ENCODE measurements around the gene CORO1C.

The CORO1C gene

DNA sequence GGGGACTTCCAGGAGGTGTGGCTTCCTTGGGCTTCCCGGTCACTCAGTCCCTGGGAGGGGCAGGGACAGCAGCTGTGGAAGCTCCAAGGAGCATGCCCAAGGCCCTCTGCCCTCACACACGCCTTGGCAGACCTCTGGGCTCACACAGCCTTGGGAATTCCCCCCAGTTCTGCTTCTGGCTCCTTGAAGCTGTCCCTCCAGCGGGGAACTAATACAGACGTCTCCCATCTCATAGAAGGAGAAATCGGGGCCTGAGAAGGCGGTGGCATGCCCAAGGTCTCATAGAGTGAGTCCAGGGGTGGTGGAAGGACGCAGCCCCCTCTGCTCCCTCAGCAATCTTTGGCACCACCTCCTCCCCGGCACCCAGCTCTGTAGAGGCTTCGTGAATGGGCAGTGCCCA is 117.8 kb downstream of the CORO1C start:
- TF ChIP-seq GATA2 (IDR thresholded peaks at IDR 0.05; ENCODE audit: low read depth, low read length) (no peak), GATA3 (IDR thresholded peaks at IDR 0.05; ENCODE audit: low read depth, low read length) (no peak)

DNA sequence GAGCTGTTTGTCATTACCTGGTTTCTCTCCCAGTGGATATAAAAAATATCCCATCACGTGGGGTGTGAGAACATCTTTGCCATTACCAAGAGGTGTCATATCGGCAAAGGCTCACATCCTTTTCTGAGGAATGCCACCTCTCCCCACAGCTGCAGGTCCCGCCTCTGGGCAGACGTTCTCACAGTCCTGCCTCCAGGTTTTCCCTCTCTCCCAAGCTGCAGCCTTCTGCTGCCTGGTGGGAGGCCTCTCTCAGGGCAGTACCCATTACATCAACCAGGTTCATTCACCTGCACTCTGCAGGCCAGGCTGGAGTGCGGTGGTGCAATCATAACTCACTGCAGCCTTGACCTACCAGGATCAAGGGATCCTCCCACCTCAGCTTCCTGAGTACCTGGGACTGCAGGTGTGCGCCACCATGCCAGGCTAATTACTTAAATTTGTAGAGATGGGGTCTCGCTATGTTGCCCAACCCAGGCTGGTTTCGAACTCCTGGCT is 118.5 kb downstream of the CORO1C start:
- TF ChIP-seq GATA3 (IDR thresholded peaks at IDR 0.05; ENCODE audit: low read depth, low read length) = no peak
- no peak for TF ChIP-seq GATA2 (IDR thresholded peaks at IDR 0.05; ENCODE audit: low read depth, low read length)

DNA sequence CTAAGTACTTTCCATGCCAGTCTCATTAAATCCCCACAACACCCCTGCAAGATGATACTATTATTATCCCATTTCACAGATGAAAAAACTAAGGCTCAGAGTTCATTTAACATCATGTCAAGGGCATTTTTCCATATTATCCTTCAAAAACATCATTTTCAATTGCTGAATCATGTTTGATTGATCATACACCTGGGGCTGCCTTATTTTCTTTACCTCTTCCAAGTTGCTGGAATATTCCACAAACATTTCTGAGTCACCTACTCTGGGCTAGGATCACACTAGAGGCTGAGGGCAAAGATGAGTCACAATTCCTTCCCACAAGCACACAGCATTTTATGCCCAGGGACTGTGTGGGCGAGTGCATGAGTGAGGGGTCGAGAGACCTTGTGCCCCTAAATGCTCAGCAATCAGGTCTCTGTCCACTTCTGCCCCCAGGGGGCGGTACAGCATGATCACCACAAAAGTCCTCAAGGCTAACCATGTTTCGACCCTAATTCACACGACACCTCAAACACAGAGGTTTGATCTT is 119.4 kb downstream of the CORO1C start:
- TF ChIP-seq GATA2 (IDR thresholded peaks at IDR 0.05; ENCODE audit: low read depth, low read length) = no peak
- no peak for TF ChIP-seq GATA3 (IDR thresholded peaks at IDR 0.05; ENCODE audit: low read depth, low read length)

DNA sequence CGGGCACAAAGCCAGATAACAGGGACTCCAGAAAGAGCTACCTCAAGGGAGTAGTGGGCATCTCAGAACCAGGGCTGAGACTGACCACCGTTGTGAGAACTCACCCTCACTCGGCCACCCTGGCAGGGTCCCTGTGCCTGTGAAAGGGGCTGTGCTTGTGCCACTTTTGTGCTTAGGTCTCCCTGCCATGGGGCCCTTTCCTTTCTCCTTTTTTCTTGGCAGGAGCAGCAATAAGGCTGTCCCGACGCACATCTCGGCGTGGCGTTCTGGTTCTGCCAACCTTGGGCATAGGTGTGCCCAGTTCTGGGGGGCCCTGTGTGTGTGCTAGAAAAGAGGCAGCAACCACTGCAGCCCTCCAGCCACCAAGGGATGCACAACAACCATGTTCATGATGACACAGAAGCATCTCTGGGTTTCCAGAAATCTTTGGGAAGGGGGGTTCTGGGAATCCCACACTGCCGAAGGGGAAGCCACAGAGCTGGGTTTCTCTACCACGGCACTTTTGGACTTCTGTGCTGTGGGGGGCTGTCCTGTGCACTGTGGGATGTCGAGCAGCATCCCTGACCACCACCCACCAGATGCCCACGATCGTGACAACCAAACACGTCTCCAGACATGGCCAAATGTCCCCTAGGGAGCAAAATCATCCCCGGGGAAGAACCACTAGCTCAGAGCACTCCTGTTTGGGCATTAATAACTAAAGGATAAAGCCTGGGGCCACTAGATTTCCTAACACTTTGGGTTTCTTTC is 120.3 kb downstream of the CORO1C start:
- TF ChIP-seq GATA2 (IDR thresholded peaks at IDR 0.05; ENCODE audit: low read depth, low read length) (no peak), GATA3 (IDR thresholded peaks at IDR 0.05; ENCODE audit: low read depth, low read length) (no peak)

DNA sequence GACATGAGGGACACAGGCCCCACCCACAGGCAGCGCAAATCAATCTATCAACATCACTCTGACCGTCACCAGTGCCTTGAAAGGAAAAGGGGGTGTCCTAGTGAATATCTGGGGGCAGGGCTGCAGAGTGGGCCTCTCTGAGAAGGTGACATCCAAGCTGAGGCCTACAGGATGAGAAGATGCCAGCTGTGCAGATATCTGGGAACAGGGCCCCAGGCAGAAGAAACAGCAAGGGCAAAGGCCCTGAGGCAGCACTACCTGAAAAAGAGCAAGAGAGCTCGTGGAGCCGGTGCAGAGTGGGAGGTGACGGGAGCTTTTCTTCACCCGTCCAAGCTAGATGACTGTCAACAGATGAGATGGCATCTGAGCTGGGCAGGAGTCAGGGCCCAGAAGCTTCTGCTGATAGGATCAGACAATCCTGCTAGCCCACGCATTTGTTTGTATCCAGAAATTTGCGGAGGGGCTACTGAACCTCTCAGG is 120.9 kb downstream of the CORO1C start:
- TF ChIP-seq GATA2 (IDR thresholded peaks at IDR 0.05; ENCODE audit: low read depth, low read length) (no peak), GATA3 (IDR thresholded peaks at IDR 0.05; ENCODE audit: low read depth, low read length) (no peak)

DNA sequence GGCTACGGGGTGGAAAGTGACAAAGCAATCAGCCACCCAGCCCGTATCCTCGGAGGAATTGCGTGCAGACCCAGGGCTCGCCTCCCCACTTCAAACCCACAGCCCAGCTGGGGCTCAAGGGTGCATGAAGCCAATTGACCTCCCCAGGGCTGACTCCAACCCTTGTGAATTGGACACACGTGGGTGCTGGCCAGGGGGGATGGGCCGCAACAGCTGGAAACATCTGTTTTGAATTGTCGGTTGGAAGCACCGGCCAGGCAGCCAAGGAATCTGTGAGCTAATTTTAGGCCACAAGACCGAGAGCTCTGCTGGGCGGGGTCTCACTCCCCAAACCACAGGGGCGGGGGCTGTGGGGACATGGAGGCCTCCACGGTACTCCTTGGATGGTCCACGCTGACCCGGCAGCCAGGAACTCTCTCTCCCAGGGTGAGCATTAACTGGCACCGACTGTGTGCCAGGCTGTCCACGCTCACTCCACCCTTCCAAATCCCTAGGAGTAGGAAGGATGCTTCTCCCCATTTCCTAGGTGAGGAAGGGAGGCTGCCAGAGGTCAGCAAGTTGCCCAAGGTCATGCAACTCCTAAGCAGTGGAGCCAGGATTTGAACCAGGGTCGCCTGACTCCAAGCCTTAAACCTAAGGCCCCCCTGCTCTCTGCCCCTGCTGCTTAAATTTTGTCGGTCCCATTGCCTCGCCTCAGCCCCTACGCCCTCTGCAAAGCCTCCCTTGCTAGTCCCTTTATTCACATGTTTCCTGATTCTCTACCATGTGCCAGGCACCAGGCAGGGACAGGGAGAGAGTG is 121.6 kb downstream of the CORO1C start:
- TF ChIP-seq GATA3 (IDR thresholded peaks at IDR 0.05; ENCODE audit: low read depth, low read length) (no peak), GATA2 (IDR thresholded peaks at IDR 0.05; ENCODE audit: low read depth, low read length) (no peak)

- TF ChIP-seq GATA2 (IDR thresholded peaks at IDR 0.05; ENCODE audit: low read depth, low read length) (no peak), GATA3 (IDR thresholded peaks at IDR 0.05; ENCODE audit: low read depth, low read length) (no peak)
These were observed 122.7 kb downstream of the CORO1C start for GRCh38 chr12:108608616-108609015.

GRCh38 chr12:108607981-108608600 is 123.2 kb downstream of the CORO1C start:
- TF ChIP-seq GATA3 (IDR thresholded peaks at IDR 0.05; ENCODE audit: low read depth, low read length) = no peak
- TF ChIP-seq GATA2 (IDR thresholded peaks at IDR 0.05; ENCODE audit: low read depth, low read length) = no peak

DNA sequence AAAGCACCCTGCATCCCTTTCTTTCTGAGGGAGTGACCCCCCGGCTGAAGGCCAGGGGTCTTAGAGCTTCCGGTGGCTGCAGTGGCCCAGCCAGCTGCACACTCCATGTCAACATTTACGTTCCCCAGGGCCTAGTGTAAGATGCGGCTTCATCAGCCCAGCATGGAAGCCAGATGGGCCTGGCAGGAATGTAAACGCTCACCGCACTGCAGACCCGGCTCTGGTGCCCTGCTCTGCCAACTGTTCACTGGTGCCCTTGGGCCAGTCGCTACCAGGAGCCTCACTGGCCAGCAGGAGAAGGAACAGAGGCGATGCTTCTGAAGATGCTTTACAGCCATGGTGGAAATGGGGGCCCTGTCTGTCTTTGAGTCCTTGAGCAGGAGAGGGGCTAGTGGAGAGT is 124.8 kb downstream of the CORO1C start:
- TF ChIP-seq GATA3 (IDR thresholded peaks at IDR 0.05; ENCODE audit: low read depth, low read length) (no peak), GATA2 (IDR thresholded peaks at IDR 0.05; ENCODE audit: low read depth, low read length) (no peak)

DNA sequence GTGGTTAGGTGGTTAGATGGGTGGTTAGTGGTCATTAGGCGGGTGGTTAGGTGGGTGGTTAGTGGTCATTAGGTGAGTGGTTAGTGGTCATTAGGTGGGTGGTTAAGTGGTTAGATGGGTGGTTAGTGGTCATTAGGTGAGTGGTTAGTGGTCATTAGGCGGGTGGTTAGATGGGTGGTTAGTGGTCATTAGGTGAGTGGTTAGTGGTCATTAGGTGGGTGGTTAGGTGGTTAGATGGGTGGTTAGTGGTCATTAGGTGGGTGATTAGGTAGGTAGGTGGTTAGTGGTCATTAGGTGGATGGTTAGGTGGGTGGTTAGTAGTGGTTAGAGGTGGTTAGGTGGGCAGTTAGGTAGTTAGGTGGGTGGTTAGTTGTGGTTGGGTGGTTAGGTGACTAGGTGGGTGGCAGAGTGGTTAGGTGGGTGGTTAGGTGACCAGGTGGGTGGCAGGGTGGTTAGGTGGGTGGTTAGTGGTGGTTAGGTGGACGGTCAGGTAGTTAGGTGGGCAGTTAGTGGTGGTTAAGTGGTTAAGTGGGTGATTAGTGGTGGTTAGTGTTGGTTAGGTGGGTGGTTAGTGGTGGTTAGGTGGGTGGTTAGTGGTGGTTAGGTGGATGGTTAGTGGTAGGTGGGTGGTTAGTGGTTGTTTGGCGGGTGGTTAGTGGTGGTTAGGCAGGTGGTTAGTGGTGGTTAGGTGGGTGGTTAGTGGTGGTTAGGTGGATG is 125.5 kb downstream of the CORO1C start:
- TF ChIP-seq GATA2 (IDR thresholded peaks at IDR 0.05; ENCODE audit: low read depth, low read length) (no peak), GATA3 (IDR thresholded peaks at IDR 0.05; ENCODE audit: low read depth, low read length) (no peak)

DNA sequence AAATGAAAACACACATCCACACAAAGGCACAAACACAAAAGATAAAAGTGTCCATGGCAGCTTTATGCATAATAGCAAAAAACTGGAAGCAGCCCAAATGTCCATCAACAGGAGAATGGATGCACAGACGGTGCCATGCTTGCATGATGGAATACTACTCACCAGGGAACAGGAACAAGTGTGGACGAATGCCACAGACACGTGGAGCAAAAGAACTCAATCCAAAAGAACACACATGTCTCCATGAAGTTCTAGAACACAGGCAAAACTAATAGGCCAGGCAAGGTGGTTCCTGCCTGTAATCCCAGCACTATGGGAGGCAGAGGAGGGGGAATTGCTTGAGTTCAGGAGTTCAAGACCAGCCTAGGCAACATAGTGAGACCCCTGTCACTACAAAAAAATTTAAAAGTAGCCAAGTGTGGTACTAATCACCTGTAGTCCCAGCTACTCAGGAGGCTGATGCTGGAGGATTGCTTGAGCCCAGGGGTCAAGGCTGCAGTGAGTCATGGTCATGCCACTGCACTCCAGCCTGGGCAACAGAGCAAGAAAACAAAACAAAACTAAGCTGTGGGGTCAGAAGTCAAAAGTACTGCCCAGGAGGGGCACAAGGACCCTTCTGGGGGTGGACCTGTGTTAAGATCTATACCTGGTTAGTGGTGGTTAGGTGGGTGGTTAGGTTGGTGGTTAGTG is 126.2 kb downstream of the CORO1C start:
- TF ChIP-seq GATA2 (IDR thresholded peaks at IDR 0.05; ENCODE audit: low read depth, low read length) = no peak
- TF ChIP-seq GATA3 (IDR thresholded peaks at IDR 0.05; ENCODE audit: low read depth, low read length) = no peak

DNA sequence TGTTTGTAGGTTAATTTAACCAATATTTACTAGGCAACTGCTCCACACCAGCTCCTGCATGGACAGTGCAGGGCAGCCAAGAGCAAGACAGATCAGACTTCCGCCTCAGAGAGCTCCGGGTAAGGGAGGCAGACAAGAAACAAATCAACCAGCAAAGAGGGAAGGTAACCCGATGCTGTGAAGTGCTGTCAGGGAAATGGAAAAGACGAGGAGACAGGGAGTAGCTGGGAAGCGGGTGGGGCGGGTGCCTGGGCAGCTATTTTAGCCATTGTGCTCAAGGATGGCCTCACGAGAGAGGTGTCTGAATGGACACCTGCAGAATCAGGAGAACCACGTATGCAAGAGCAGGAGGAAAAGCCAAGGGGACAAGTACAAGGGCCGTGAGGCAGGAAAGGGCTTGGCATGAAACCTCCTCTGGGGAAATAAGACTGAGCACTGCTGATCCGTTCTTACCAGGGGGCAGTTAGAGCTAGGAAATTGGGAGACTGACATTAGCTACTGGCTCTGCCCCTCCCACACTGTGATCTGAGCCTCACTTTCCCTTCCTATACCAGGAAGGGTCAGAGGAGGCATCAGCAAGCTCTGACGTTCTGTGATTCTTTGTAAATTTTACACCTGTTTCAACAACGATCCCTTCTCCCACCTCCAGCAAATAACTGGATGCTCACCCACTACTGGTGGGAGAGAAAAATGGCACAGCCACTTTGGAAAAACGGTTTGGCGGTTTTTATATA is 126.9 kb downstream of the CORO1C start:
- TF ChIP-seq GATA2 (IDR thresholded peaks at IDR 0.05; ENCODE audit: low read depth, low read length) (no peak), GATA3 (IDR thresholded peaks at IDR 0.05; ENCODE audit: low read depth, low read length) (no peak)

Measured in SH-SY5Y (cell line).